AG20443 (cell line): ENCODE data around the gene OR5W2.
A peak's percentile ranks its signal among the peaks of the same experiment; 100 is the strongest.
"Not testable (repeated sequence)": the region's sequence is repeated elsewhere in the genome, so short reads cannot be mapped to it uniquely, and the experiment has no call there.

Experiments
- DNase-seq: peaks from one replicate; pipeline ENCODE4 v3.0.0; 2012; ENCODE audit warnings: low spot score, mixed read lengths

OR5W2 gene

GRCh38 chr11:55914482-55914881 is at the start of gene OR5W2:
Gene OR5W2 (minus strand): TSS chr11:55914582. CDS start chr11:55914582, 0 bp downstream.
- no peak for DNase-seq

- no peak for DNase-seq
Observed at GRCh38 chr11:55956521-55956920, 42.1 kb upstream of the OR5W2 start.

- DNase-seq, result no peak
Observed at GRCh38 chr11:55949330-55949729, 34.9 kb upstream of the OR5W2 start.

- peak; percentile 11 for DNase-seq
Observed at GRCh38 chr11:55942785-55943392, 28.5 kb upstream of the OR5W2 start.

- no peak for DNase-seq
Observed at GRCh38 chr11:55936300-55936699, 21.9 kb upstream of the OR5W2 start, which contains the start of gene OR5I1. Gene OR5I1 (minus strand): TSS chr11:55936400. CDS start chr11:55936400, 0 bp downstream.

- no peak for DNase-seq
Observed at GRCh38 chr11:55920537-55920936, 6.2 kb upstream of the OR5W2 start.

GRCh38 chr11:55902308-55902707 is 12.1 kb downstream of the OR5W2 start:
- DNase-seq, result no peak

GRCh38 chr11:55895216-55895615 is 19.2 kb downstream of the OR5W2 start:
- no peak for DNase-seq

- not testable (repeated sequence) for DNase-seq
Observed at GRCh38 chr11:55885481-55885880, 28.9 kb downstream of the OR5W2 start.

GRCh38 chr11:55884995-55885394 is 29.4 kb downstream of the OR5W2 start:
- DNase-seq, result not testable (repeated sequence)

- not testable (repeated sequence) for DNase-seq
Observed at GRCh38 chr11:55882997-55883396, 31.4 kb downstream of the OR5W2 start, which contains the start of gene TRIM51. Gene TRIM51 (plus strand): TSS chr11:55883297. CDS start chr11:55885429, 2,132 bp downstream.

- not testable (repeated sequence) for DNase-seq
Observed at GRCh38 chr11:55873146-55873545, 41.2 kb downstream of the OR5W2 start.

- not testable (repeated sequence) for DNase-seq
Observed at GRCh38 chr11:55872731-55873130, 41.7 kb downstream of the OR5W2 start.

GRCh38 chr11:55867354-55867753 is 47.0 kb downstream of the OR5W2 start:
- DNase-seq, result not testable (repeated sequence)
